DND-41 (cell line): ENCODE data around the gene NPTXR.

Experiments
- ATAC-seq: fragments of 200-7000 bp; cut with Tn5 transposase; 3 replicates; pipeline ENCODE4 v1.9.1; 2021; ENCODE audit warnings: low read depth; ENCODE audit not compliant: insufficient read depth
- DNase-seq: peaks from one replicate; pipeline ENCODE4 v3.0.0-alpha.2; 2020
- H2AFZ ChIP-seq: 2 replicates; pipeline ENCODE4 v1.6.0; 2012; ENCODE audit warnings: low read depth, low read length
- H3K27ac ChIP-seq: 2 replicates; pipeline ENCODE4 v1.5.1; 2012; ENCODE audit warnings: low read length, inconsistent platforms
- H3K27me3 ChIP-seq: fragments of 200-600 bp; sonication (generic); 2 replicates; pipeline ENCODE4 v1.6.0; 2012; ENCODE audit warnings: low read length, mild to moderate bottlenecking, inconsistent platforms; ENCODE audit not compliant: insufficient read depth, poor library complexity
- H3K36me3 ChIP-seq: 2 replicates; pipeline ENCODE4 v1.5.1; 2012; ENCODE audit warnings: low read length, inconsistent platforms; ENCODE audit not compliant: insufficient read depth
- H3K4me1 ChIP-seq: 2 replicates; pipeline ENCODE4 v1.5.1; 2012; ENCODE audit warnings: mild to moderate bottlenecking, low read length; ENCODE audit not compliant: insufficient read depth
- H3K4me2 ChIP-seq: 2 replicates; pipeline ENCODE4 v1.6.0; 2012; ENCODE audit warnings: mild to moderate bottlenecking, moderate library complexity, low read length, inconsistent platforms; ENCODE audit not compliant: insufficient read depth
- H3K4me3 ChIP-seq, 2 experiments: fragments of 200-600 bp in 1 of 2; shearing (Covaris generic) in 1 of 2; 2 replicates each; pipeline ENCODE4 v1.5.1; 2012 to 2016; ENCODE audit warnings: inconsistent platforms in 2 of 2, low read length in 2 of 2, mild to moderate bottlenecking in 2 of 2, low read depth in 1 of 2, moderate library complexity in 1 of 2
- H3K79me2 ChIP-seq: 2 replicates; pipeline ENCODE4 v1.6.0; 2012; ENCODE audit warnings: low read length, inconsistent platforms; ENCODE audit not compliant: insufficient read depth
- H3K9ac ChIP-seq: 2 replicates; pipeline ENCODE4 v1.6.0; 2012; ENCODE audit warnings: low read depth, mild to moderate bottlenecking, inconsistent platforms, low read length, moderate library complexity
- H3K9me3 ChIP-seq: 2 replicates; pipeline ENCODE4 v1.5.1; 2012; ENCODE audit warnings: low read length, moderate library complexity, mild to moderate bottlenecking, inconsistent platforms; ENCODE audit not compliant: insufficient read depth, severe bottlenecking
- H4K20me1 ChIP-seq: 2 replicates; pipeline ENCODE4 v1.6.0; 2012; ENCODE audit warnings: low read length; ENCODE audit not compliant: insufficient read depth
- CTCF ChIP-seq: IDR thresholded peaks from 2 replicates; pipeline ENCODE4 v1.5.1; 2012; ENCODE audit warnings: borderline replicate concordance, low read length, moderate library complexity, mild to moderate bottlenecking; ENCODE audit not compliant: poor library complexity, severe bottlenecking; ENCODE audit errors: extremely low read depth
- EZH2 ChIP-seq: IDR thresholded peaks from 3 replicates; pipeline ENCODE4 v1.6.1; 2012; ENCODE audit warnings: borderline replicate concordance, low read depth, mild to moderate bottlenecking, moderate library complexity, low read length, inconsistent platforms; ENCODE audit not compliant: severe bottlenecking

Gene NPTXR

GRCh38 chr22:38849811-38850210 is 6.0 kb upstream of the NPTXR start:
- TF ChIP-seq CTCF (no peak), EZH2 (no peak)
- H2AFZ ChIP-seq = no peak overlapping the region
- no peaks in the 10 kb centered on the region for H3K36me3 ChIP-seq
- no peak overlapping the region for H3K27ac ChIP-seq
- H3K79me2 ChIP-seq = no peaks in the 10 kb centered on the region
- no peak for ATAC-seq
- H3K4me2 ChIP-seq = no peak overlapping the region
- no peak for DNase-seq
- no peak overlapping the region for H3K9ac ChIP-seq
- H3K4me1 ChIP-seq = no peaks in the 10 kb centered on the region
- no peaks in the 10 kb centered on the region for H3K9me3 ChIP-seq
- H4K20me1 ChIP-seq = peaks cover 23% of the 10 kb centered on the region
- peaks cover 29% of the 10 kb centered on the region for H3K27me3 ChIP-seq
- no peak overlapping the region for H3K4me3 ChIP-seq

GRCh38 chr22:38846412-38846811 is 2.6 kb upstream of the NPTXR start:
- H3K27me3 ChIP-seq = peaks cover 53% of the 10 kb centered on the region
- no peaks in the 10 kb centered on the region for H3K79me2 ChIP-seq
- no peak overlapping the region for H3K4me2 ChIP-seq
- TF ChIP-seq CTCF (no peak), EZH2 (no peak)
- ATAC-seq (no peak), DNase-seq (no peak)
- H3K9me3 ChIP-seq = no peaks in the 10 kb centered on the region
- H3K4me1 ChIP-seq = 0 out of 2 replicates have a peak, but pooled peaks cover 5% of the 10 kb centered on the region
- peaks cover 31% of the 10 kb centered on the region for H4K20me1 ChIP-seq
- H3K36me3 ChIP-seq = no peaks in the 10 kb centered on the region
- no peak overlapping the region for H2AFZ ChIP-seq
- H3K27ac ChIP-seq = no peak overlapping the region
- no peak overlapping the region for H3K9ac ChIP-seq
- no peak overlapping the region for H3K4me3 ChIP-seq

- Histone ChIP-seq H3K36me3 (no peaks in the 10 kb centered on the region), H3K79me2 (no peaks in the 10 kb centered on the region), H4K20me1 (peaks cover 31% of the 10 kb centered on the region), H3K9me3 (no peaks in the 10 kb centered on the region), H3K4me3 (no peak overlapping the region), H3K9ac (no peak overlapping the region), H2AFZ (no peak overlapping the region), H3K4me1 (0 out of 2 replicates have a peak, but pooled peaks cover 5% of the 10 kb centered on the region), H3K27me3 (peaks cover 65% of the 10 kb centered on the region), H3K4me2 (no peak overlapping the region), H3K27ac (no peak overlapping the region)
- ATAC-seq = no peak
- DNase-seq = no peak
- TF ChIP-seq EZH2 = no peak
Observed at GRCh38 chr22:38845004-38845740, 1.3 kb upstream of the NPTXR start.

GRCh38 chr22:38844315-38845003 is 631 bp upstream of the NPTXR start:
- H2AFZ ChIP-seq = no peak overlapping the region
- H3K4me3 ChIP-seq = no peak overlapping the region

More at GRCh38 chr22:38844315-38845003, 631 bp upstream of the NPTXR start:
- Histone ChIP-seq H3K79me2 (no peaks in the 10 kb centered on the region), H4K20me1 (peaks cover 29% of the 10 kb centered on the region), H3K9ac (no peak overlapping the region), H3K4me1 (0 out of 2 replicates have a peak, but pooled peaks cover 5% of the 10 kb centered on the region), H3K9me3 (no peaks in the 10 kb centered on the region), H3K27me3 (peaks cover 68% of the 10 kb centered on the region), H3K4me2 (peak overlapping the region; percentile 53; the same call in 1 of the 2 replicates), H3K36me3 (no peaks in the 10 kb centered on the region), H3K27ac (no peak overlapping the region)
- TF ChIP-seq CTCF = no peak
- peak; percentile 71 for TF ChIP-seq EZH2
- DNase-seq (no peak), ATAC-seq (no peak)
